PC-3 (cell line): ENCODE data around the gene CIAO2B. TPM values are rescaled to one million over a fixed set of nuclear protein-coding genes. Genes with fewer than 3 reads are reported as not detected.
"Not testable (repeated sequence)": the region's sequence is repeated elsewhere in the genome, so short reads cannot be mapped to it uniquely, and the experiment has no call there.

Experiments
- ATAC-seq: fragments of 200-7000 bp; cut with Tn5 transposase; 2 replicates; pipeline ENCODE4 v1.9.1; 2020; ENCODE audit warnings: mild to moderate bottlenecking, moderate library complexity
- BruUV-seq: library from RNA; stranded (reverse); fragments of 400-500 nt; replicated peaks from 2 replicates; lab custom pipeline; 2021; lab: Mats Ljungman, UMichigan
- CTCF ChIA-PET: fragments of 300-600 bp; sonication (Branson Sonifier 250); formaldehyde crosslinking; loops from one replicate; lab custom pipeline; 2022; ENCODE audit warnings: antibody characterized with exemption; lab: Charles Lee
- POLR2A ChIA-PET: fragments of 300-600 bp; sonication (Branson Sonifier 250); formaldehyde crosslinking; loops from one replicate; lab custom pipeline; 2022; ENCODE audit warnings: antibody characterized with exemption; ENCODE audit not compliant: unreplicated experiment; lab: Charles Lee
- DNase-seq: peaks from one replicate; pipeline ENCODE4 v3.0.0-alpha.2; 2015
- H2AFZ ChIP-seq: fragments of 300-600 bp; sonication (generic); 2 replicates; pipeline ENCODE4 v1.6.0; 2016; ENCODE audit warnings: antibody characterized with exemption, low read length
- H3F3A ChIP-seq: fragments of 300-600 bp; sonication (generic); one replicate; pipeline ENCODE4 v1.6.0; 2017; ENCODE audit warnings: antibody characterized with exemption, low read length, control low read depth, mild to moderate bottlenecking; ENCODE audit not compliant: unreplicated experiment
- H3K27ac ChIP-seq: fragments of 300-600 bp; sonication (generic); 2 replicates; pipeline ENCODE4 v1.5.1; 2016; ENCODE audit warnings: mild to moderate bottlenecking, low read length
- H3K27me3 ChIP-seq: fragments of 300-600 bp; sonication (generic); 2 replicates; pipeline ENCODE4 v1.6.1; 2016; ENCODE audit warnings: low read length, mixed read lengths
- H3K36me3 ChIP-seq: fragments of 300-600 bp; sonication (generic); 2 replicates; pipeline ENCODE4 v1.6.1; 2016; ENCODE audit warnings: low read depth, mixed run types, low read length, mixed read lengths
- H3K4me1 ChIP-seq: fragments of 300-600 bp; sonication (generic); 2 replicates; pipeline ENCODE4 v1.5.1; 2016; ENCODE audit warnings: low read length; ENCODE audit not compliant: insufficient read depth
- H3K4me2 ChIP-seq: fragments of 300-600 bp; sonication (generic); 2 replicates; pipeline ENCODE4 v1.6.0; 2016; ENCODE audit warnings: low read length
- H3K4me3 ChIP-seq: fragments of 300-600 bp; sonication (generic); 2 replicates; pipeline ENCODE4 v1.5.1; 2016; ENCODE audit warnings: mild to moderate bottlenecking, low read length, mixed read lengths
- H3K79me2 ChIP-seq: fragments of 300-600 bp; sonication (generic); 2 replicates; pipeline ENCODE4 v1.6.1; 2017; ENCODE audit warnings: low read length, mixed read lengths
- H3K9ac ChIP-seq: fragments of 300-600 bp; sonication (generic); 2 replicates; pipeline ENCODE4 v1.6.0; 2016; ENCODE audit warnings: mild to moderate bottlenecking, low read length
- H3K9me2 ChIP-seq: fragments of 300-600 bp; sonication (generic); replicated peaks from 2 replicates; pipeline ENCODE4 v1.6.1; 2016; ENCODE audit warnings: mixed run types, low read length, mixed read lengths
- H3K9me3 ChIP-seq: fragments of 300-600 bp; sonication (generic); 2 replicates; pipeline ENCODE4 v1.6.1; 2016; ENCODE audit warnings: low read length, mixed read lengths
- H4K20me1 ChIP-seq: fragments of 300-600 bp; sonication (generic); 2 replicates; pipeline ENCODE4 v1.6.1; 2016; ENCODE audit warnings: low read length, mixed read lengths
- CTCF ChIP-seq: fragments of 300-600 bp; sonication (generic); conservative IDR thresholded peaks from 2 replicates; pipeline ENCODE4 v1.5.1; 2017; ENCODE audit warnings: antibody characterized with exemption, low read depth, mild to moderate bottlenecking, low read length
- EZH2 ChIP-seq: fragments of 300-600 bp; sonication (generic); IDR thresholded peaks from one replicate; pipeline ENCODE4 v1.6.1; 2017; ENCODE audit warnings: antibody characterized with exemption, mild to moderate bottlenecking, low read length; ENCODE audit not compliant: unreplicated experiment
- EZH2phosphoT487 ChIP-seq: fragments of 300-600 bp; sonication (generic); IDR thresholded peaks from 2 replicates; pipeline ENCODE4 v1.6.1; 2018; ENCODE audit warnings: mild to moderate bottlenecking, antibody characterized with exemption, low read length, borderline replicate concordance
- intact Hi-C: fragments of 100-400 bp; cut with micrococcal nuclease; formaldehyde crosslinking; loops from 2 replicates; pipeline ENCODE4 v1.9.0; 2023
- total RNA-seq: library from RNA; depleted of rRNA; stranded (reverse); fragments of >200 nt; gene quantifications from 2 replicates; pipeline ENCODE4 v1.2.3, GENCODE V29; 2014

The CIAO2B gene
- total RNA-seq, 1 experiment from 2014 or later, result 172 TPM

DNA sequence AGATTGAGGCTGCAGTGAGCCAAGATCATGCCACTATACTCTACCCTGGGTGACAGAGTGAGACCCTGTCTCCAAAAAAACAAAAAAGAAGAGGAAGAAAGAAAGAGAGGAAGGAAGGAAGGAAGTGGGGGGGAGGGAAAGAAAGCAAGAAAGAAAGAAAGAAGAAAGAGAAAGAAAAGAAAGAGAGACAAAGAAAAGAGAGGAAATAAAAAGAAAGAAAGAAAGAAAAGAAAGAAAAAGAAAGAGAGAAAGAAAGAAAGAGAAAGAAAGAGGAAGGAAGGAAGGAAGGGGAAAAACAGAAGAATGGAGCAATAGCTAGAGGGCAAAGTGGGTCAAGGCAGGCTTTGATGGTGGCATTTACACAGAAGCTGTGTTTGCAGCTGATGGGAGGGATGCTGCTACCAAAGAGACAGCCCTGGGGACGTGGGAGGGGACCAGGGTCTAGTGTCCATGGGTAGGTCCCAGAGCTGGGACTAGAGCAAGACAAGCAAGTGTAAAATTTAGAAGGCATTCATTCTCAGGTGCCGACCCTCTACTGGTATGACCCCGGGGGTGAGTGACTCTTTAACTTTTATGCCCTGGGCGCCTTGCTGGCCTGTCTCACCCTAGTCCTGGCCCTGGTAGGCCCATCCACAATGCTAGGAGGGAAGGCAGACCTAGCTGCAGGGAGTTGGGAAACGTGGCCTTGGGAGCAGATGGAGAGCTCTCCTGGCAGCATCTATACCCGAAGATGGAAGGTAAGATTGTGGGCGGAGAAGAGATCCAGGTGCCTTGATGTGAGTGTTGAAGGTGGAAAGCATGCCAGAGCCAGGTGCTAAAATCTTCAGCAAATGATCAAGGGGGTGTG, 24.9 kb upstream of the CIAO2B start:
- no peak overlapping the region for H3K4me3 ChIP-seq
- DNase-seq, result no peak
- H3K27ac ChIP-seq, result no peak overlapping the region
- H3K27me3 ChIP-seq, result no peaks in the 10 kb centered on the region
- no peaks in the 10 kb centered on the region for H3K79me2 ChIP-seq
- H3F3A ChIP-seq, result no peaks in the 10 kb centered on the region
- no peak overlapping the region for H3K4me2 ChIP-seq
- no TSS peak for BruUV-seq
- no peaks in the 10 kb centered on the region for H3K9me2 ChIP-seq
- no peaks in the 10 kb centered on the region for H3K36me3 ChIP-seq
- H2AFZ ChIP-seq, result no peak overlapping the region
- TF ChIP-seq CTCF, result no peak
- no peak for TF ChIP-seq EZH2
- no peak for TF ChIP-seq EZH2phosphoT487
- H3K9me3 ChIP-seq, result no peaks in the 10 kb centered on the region
- no peaks in the 10 kb centered on the region for H4K20me1 ChIP-seq
- H3K9ac ChIP-seq, result no peak overlapping the region
- ChIA-PET CTCF (no interaction called here), POLR2A (interaction anchor here (0.6 kb wide), 1 partner anchor 24 kb away, joined by 3 read pairs; no protein-coding TSS in a partner anchor)
- no peak for ATAC-seq
- intact Hi-C loops, result no loop called here
- no peaks in the 10 kb centered on the region for H3K4me1 ChIP-seq

DNA sequence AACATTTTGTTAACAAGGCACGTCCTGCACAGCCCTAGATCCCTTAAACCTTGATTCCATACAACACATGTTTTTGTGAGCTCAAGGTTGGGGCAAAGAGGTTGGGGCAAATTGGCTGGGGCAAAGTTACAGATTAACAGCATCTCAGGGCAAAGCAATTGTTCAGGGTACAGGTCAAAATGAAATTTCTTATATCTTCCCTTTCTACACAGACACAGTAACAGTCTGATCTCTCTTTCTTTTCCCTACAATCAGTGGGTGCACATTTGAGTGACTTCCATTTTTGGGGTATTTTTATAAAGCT, 21.9 kb upstream of the CIAO2B start:
- H3K4me3 ChIP-seq, POLR2A ChIA-PET, CTCF ChIA-PET, H3K9ac ChIP-seq, ATAC-seq, H2AFZ ChIP-seq, H3F3A ChIP-seq, intact Hi-C loops, BruUV-seq, H3K4me2 ChIP-seq, H3K9me3 ChIP-seq, H4K20me1 ChIP-seq, H3K27me3 ChIP-seq, H3K27ac ChIP-seq, H3K9me2 ChIP-seq, H3K79me2 ChIP-seq, H3K4me1 ChIP-seq, H3K36me3 ChIP-seq, DNase-seq: not testable (repeated sequence)

- H3K36me3 ChIP-seq, H3K79me2 ChIP-seq, H3K27ac ChIP-seq, H3K4me1 ChIP-seq, ATAC-seq, H3K4me3 ChIP-seq, CTCF ChIA-PET, H2AFZ ChIP-seq, H3K27me3 ChIP-seq, BruUV-seq, H4K20me1 ChIP-seq, H3K4me2 ChIP-seq, H3F3A ChIP-seq, DNase-seq, H3K9me3 ChIP-seq, H3K9me2 ChIP-seq, intact Hi-C loops, POLR2A ChIA-PET, H3K9ac ChIP-seq: not testable (repeated sequence)
These were observed 21.4 kb upstream of the CIAO2B start for GRCh38 chr16:66955363-66956153.
